Heart left ventricle (tissue), 16 donors: Measurements from ENCODE around the gene CBX2. TPM values are rescaled to one million over a fixed set of nuclear protein-coding genes. Genes with fewer than 3 reads are reported as not detected.

Experiments used
- ATAC-seq, 4 donors: fragments of 200-7000 bp; cut with Tn5 transposase; one replicate each; pipeline ENCODE4 v1.9.1; 2020 to 2022; ENCODE audit warnings: moderate library complexity in 4 of 4, mild to moderate bottlenecking in 3 of 4, moderate number of reproducible peaks in 1 of 4
- DNase-seq, 5 donors: peaks; one replicate each; pipeline ENCODE4 v3.0.0-alpha.2; 2020
- H3K27ac ChIP-seq, 12 donors: fragments of 200-600 bp; sonication (generic) in 4 of 12; one replicate each; pipeline versions ENCODE4 v1.5.0 to v1.8.0; 2016 to 2022; ENCODE audit warnings: mild to moderate bottlenecking in 2 of 12
- H3K27me3 ChIP-seq, 9 donors: fragments of 200-600 bp; sonication (generic) in 2 of 9; one replicate each; pipeline versions ENCODE4 v1.5.1 to v1.8.0; 2016 to 2022; ENCODE audit warnings: mild to moderate bottlenecking in 3 of 9
- H3K36me3 ChIP-seq, 9 donors: fragments of 200-600 bp; sonication (generic) in 2 of 9; one replicate each; pipeline versions ENCODE4 v1.5.0 to v1.8.0; 2018 to 2022; ENCODE audit warnings: mild to moderate bottlenecking in 2 of 9
- H3K4me1 ChIP-seq, 12 donors: fragments of 200-600 bp; sonication (generic) in 4 of 12; one replicate each; pipeline versions ENCODE4 v1.5.0 to v1.8.0; 2016 to 2022; ENCODE audit warnings: mild to moderate bottlenecking in 3 of 12
- H3K4me3 ChIP-seq, 12 donors: fragments of 200-600 bp; sonication (generic) in 4 of 12; one replicate each; pipeline versions ENCODE4 v1.5.0 to v1.8.0; 2017 to 2022; ENCODE audit warnings: mild to moderate bottlenecking in 9 of 12, moderate library complexity in 4 of 12
- H3K9me3 ChIP-seq, 12 donors: fragments of 200-600 bp; sonication (generic) in 4 of 12; one replicate each; pipeline versions ENCODE4 v1.5.0 to v1.8.0; 2016 to 2022; ENCODE audit warnings: mild to moderate bottlenecking in 1 of 12
- POLR2A ChIP-seq, 2 donors: fragments of 450-650 bp; IDR thresholded peaks; one replicate each; pipeline ENCODE4 v1.6.1; 2017; ENCODE audit warnings: antibody characterized with exemption in 2 of 2, mild to moderate bottlenecking in 2 of 2, moderate library complexity in 2 of 2
- WGBS, 4 donors: extraction: QIAGEN DNeasy Blood & Tissue Kit in 2 of 4; methylation state at CpG; one replicate each; pipeline versions ENCODE4 v1.1.5 to v1.1.7; 2013 to 2018; 5-methylcytosine and 5-hydroxymethylcytosine counted together
- intact Hi-C, 10 donors: fragments of 100-400 bp; cut with DNase I; formaldehyde crosslinking; loops; one replicate each; pipeline versions ENCODE4 v1.11.1 to v1.14.2; 2022
- polyA plus RNA-seq, 2 donors: library from polyadenylated mRNA; stranded (reverse); fragments of 200-250 nt; gene quantifications; one replicate each; pipeline ENCODE4 v1.2.3, GENCODE V29; 2013
- total RNA-seq, 9 donors: library from RNA; depleted of rRNA in 2 of 9; stranded (reverse); fragments of >200 nt in 2 of 9; fragmentation: NEBNext Ultra II Directional in 3 of 9; extraction: Animal tissue kit (Norgen Biotek cat#: 25700) in 3 of 9; gene quantifications; one replicate each; pipeline versions ENCODE4 v1.1.0 to v1.2.4, GENCODE V29; 2016 to 2023
- TF ChIP-seq, protein P1 (sequence below), 12 donors: fragments of 200-600 bp; sonication (generic) in 4 of 12; IDR thresholded peaks; one replicate each; pipeline versions ENCODE4 v1.5.0 to v1.8.0; 2018 to 2022; ENCODE audit warnings: antibody characterized with exemption in 12 of 12, mild to moderate bottlenecking in 5 of 12
- donor health status: ischemic (EF 13 %, LVEDD 7.1; RV severe dilation, severe dysfunction).
- donor health status: healthy with polysubstance abuse.
- donor health status: DM: no; HTN: yes; CAD: no.
- donor health status: DM: no; HTN: no; CAD: no.
- donor health status: ischemic (EF 25% LVEDD 6.9; RV normal size, moderate dysfunction).
- donor health status: ischemic (EF 25% LVEDD 5.7; RV mildly dilated, moderate dysfunction).
- donor health status: healthy.
- donor health status: DM: yes; HTN: yes; CAD: no.
- donor health status: ischemic (EF 35%, LVEDD 5.7; RV mildly dilated, moderate dysfunction).
- donor health status: nonischemic (EF 11% LVEDD 7.7; RV severe dilation, severe dysfunction).
- donor health status: DM: yes; HTN: yes; CAD: no.
- donor health status: PGD.
- donor health status: ischemic (EF 29% LVEDD 5.4; RV normal size, mild dysfunction).
- donor health status: nonischemic (EF 23%, LVEDD 6.1; RV moderate dilation, normal function).

Gene CBX2
- total and polyA plus RNA-seq, 11 donors, result 2.4 to 4.3 (median 3.1) TPM

DNA sequence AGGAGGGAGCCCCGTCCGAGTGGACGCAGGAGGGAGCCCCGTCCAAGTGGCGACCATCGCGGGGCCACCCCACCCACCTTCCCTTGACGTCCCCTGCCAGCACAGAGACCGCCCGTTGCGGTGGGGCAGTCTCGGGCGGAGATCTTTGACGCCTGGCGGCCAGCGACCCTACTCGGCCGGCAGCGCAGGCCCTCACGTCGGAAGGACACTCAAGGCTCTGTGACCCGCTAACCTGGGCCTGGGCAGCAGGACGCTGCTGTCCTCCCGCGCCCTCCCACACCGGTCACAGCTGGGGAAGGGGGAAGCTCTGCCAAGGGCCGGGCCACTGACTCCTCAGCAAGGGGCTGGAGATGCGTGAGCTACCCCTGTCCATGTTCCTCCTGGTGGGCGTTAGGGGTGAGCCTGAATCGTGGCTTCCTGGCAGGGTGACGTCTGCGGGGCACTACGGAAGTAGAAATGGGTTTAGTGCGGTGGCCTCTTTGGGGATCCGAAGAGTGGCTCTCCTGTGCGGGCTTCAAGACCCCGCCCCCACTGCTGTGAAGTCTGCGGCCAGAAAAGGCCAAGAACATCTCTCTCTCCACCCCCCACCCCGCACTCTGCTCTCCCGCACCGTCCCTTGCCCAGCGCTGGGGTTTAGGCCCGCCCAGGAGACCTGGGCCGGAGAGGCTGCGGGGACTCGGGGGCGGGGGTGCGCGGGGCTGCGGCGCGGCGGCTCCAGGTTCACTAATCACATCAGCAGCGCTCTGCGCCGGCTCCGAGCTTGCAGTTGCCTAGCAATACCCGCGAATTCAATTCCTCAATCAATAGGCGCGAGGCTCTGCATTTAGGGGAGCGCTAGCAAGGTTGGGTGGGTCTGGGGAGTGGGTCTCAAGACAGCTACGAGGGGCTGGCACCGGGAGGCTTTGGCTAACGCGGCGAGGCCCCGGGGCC, 13.1 kb downstream of the CBX2 start:
- Histone ChIP-seq H3K36me3 (peaks cover 0 to 9% (median 0%) of the 10 kb centered on the region in 9 donors), H3K27me3 (peaks cover 41 to 79% (median 62%) of the 10 kb centered on the region in 9 donors), H3K4me1 (peaks cover 0 to 50% (median 32%) of the 10 kb centered on the region in 12 donors), H3K9me3 (no peaks in the 10 kb centered on the region), H3K27ac (no peak overlapping the region), H3K4me3 (no peak overlapping the region)
- intact Hi-C loops, result loop anchor here in 5 of 10 donors (1.0 to 10.0 kb wide), 5 partner anchors 46 to 201 kb away; no protein-coding TSS in a partner anchor
- no peak for ATAC-seq
- DNase-seq, result peak in 1 of 5 donors; percentile 54
- WGBS, 4 donors, result 2 to 6% (median 4%) methylated on average over 7 to 68 of the region's 68 CpGs
- no peak for TF ChIP-seq POLR2A (IDR thresholded peaks at IDR 0.05)
- TF ChIP-seq, protein P1, sequence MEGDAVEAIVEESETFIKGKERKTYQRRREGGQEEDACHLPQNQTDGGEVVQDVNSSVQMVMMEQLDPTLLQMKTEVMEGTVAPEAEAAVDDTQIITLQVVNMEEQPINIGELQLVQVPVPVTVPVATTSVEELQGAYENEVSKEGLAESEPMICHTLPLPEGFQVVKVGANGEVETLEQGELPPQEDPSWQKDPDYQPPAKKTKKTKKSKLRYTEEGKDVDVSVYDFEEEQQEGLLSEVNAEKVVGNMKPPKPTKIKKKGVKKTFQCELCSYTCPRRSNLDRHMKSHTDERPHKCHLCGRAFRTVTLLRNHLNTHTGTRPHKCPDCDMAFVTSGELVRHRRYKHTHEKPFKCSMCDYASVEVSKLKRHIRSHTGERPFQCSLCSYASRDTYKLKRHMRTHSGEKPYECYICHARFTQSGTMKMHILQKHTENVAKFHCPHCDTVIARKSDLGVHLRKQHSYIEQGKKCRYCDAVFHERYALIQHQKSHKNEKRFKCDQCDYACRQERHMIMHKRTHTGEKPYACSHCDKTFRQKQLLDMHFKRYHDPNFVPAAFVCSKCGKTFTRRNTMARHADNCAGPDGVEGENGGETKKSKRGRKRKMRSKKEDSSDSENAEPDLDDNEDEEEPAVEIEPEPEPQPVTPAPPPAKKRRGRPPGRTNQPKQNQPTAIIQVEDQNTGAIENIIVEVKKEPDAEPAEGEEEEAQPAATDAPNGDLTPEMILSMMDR (IDR thresholded peaks at IDR 0.05), result no peak

- Histone ChIP-seq H3K27me3 (peaks cover 41 to 74% (median 60%) of the 10 kb centered on the region in 9 donors), H3K4me3 (no peak overlapping the region), H3K27ac (no peak overlapping the region), H3K36me3 (peaks cover 0 to 9% (median 0%) of the 10 kb centered on the region in 9 donors), H3K9me3 (no peaks in the 10 kb centered on the region), H3K4me1 (peaks cover 3 to 50% (median 35%) of the 10 kb centered on the region in 12 donors)
- 4 to 7% (median 4%) methylated on average over 17 to 26 of the region's 26 CpGs for WGBS, 4 donors
- TF ChIP-seq, protein P1 (IDR thresholded peaks at IDR 0.05), result no peak
- TF ChIP-seq POLR2A (IDR thresholded peaks at IDR 0.05), result no peak
- DNase-seq (peak in 1 of 5 donors; percentile 49), ATAC-seq (no peak)
- intact Hi-C loops, result loop anchor here in 5 of 10 donors (5.0 to 10.0 kb wide), 4 partner anchors 47 to 201 kb away; no protein-coding TSS in a partner anchor
Observed at GRCh38 chr17:79791735-79792161, 13.8 kb downstream of the CBX2 start.

GRCh38 chr17:79792341-79792871, 14.5 kb downstream of the CBX2 start:
- intact Hi-C loops, result loop anchor here in 5 of 10 donors (5.0 to 10.0 kb wide), 4 partner anchors 48 to 200 kb away; no protein-coding TSS in a partner anchor
- Histone ChIP-seq H3K27me3 (peaks cover 41 to 68% (median 58%) of the 10 kb centered on the region in 9 donors), H3K36me3 (peaks cover 0 to 9% (median 0%) of the 10 kb centered on the region in 9 donors), H3K4me1 (peaks cover 3 to 50% (median 35%) of the 10 kb centered on the region in 12 donors), H3K9me3 (no peaks in the 10 kb centered on the region), H3K4me3 (peak overlapping the region in 7 of 12 donors; percentile 27 to 52 (median 36)), H3K27ac (no peak overlapping the region)
- ATAC-seq (no peak), DNase-seq (peak in 1 of 5 donors; percentile 56)
- no peak for TF ChIP-seq POLR2A (IDR thresholded peaks at IDR 0.05)
- TF ChIP-seq, protein P1 (IDR thresholded peaks at IDR 0.05), result no peak
- WGBS, 4 donors, result 11 to 15% (median 13%) methylated on average over 22 of the region's 22 CpGs
